Measurements from ENCODE around the gene TRIM24.
A peak's percentile ranks its signal among the peaks of the same experiment; 100 is the strongest.
"Not testable (repeated sequence)": the region's sequence is repeated elsewhere in the genome, so short reads cannot be mapped to it uniquely, and the experiment has no call there.

The TRIM24 gene

DNA sequence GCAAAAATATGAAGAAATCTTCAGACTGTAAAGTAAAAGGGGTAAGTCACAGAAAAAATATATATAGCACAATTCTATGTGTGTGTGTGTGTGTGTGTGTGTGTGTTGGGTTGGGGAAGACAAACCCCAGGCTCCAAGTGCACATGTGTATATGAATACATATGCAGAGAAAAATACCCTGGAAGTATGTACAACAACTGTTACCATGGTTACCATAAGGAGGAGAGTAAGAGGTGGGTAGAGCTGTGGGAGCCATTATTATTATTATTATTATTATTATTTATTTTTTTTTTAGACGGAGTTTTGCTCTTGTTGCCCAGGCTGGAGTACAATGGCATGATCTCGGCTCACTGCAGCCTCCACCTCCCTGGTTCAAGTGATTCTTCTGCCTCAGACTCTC is 23.7 kb upstream of the TRIM24 start:
- no peak for DNase-seq (ENCODE audit: low read depth in 1 of 2, low spot score in 1 of 2)
- TF ChIP-seq JUND (IDR thresholded peaks at IDR 0.05; ENCODE audit: low read depth): no peak
- in situ Hi-C loops (cut with HindIII; ENCODE audit: low pct_unique_long_range_greater_than_20kb, low sequenced_read_pairs): no loop called here

DNA sequence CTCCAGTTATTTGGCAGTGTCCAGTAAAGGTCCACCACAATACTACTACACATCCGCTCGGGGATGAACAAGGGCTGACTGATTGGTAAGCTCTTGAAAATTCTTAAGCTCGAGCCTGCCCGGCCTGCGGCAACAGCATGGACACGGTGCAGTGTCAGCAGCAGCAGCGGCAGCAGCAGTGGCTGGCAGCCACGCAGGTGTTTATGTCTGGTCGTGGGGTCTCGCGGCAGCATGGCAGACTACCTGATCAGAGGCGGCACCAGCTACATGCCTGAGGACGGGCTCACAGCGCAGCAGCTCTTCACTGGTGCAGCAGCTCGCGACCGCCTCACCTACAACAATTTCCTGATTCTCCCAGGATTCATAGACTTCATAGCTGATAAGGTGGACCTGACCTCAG is 19.6 kb upstream of the TRIM24 start:
- in situ Hi-C loops (cut with HindIII; ENCODE audit: low pct_unique_long_range_greater_than_20kb, low sequenced_read_pairs): no loop called here
- no peak for DNase-seq (ENCODE audit: low read depth in 1 of 2, low spot score in 1 of 2)
- TF ChIP-seq JUND (IDR thresholded peaks at IDR 0.05; ENCODE audit: low read depth): no peak

DNA sequence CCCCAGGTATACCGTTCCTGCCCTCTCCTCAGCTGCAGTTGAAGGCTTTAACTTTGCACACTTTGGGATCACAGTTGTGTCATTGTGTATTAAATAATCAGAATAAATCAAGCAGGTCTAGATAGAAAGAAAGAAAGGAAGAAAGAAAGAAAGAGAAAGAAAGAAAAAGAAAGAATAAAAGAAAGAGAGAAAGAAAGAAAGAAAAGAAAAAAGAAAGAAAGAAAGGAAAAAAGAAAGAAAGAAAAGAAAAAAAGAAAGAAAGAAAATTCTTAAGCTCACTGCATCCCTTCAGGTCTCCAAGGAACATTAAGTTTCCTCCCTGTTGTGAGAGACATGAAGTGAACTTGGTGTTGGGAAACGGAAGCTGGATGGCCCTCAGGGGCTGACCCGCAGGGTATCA is 17.2 kb upstream of the TRIM24 start:
- no peak for DNase-seq (ENCODE audit: low read depth in 1 of 2, low spot score in 1 of 2)
- in situ Hi-C loops (cut with HindIII; ENCODE audit: low pct_unique_long_range_greater_than_20kb, low sequenced_read_pairs): no loop called here
- no peak for TF ChIP-seq JUND (IDR thresholded peaks at IDR 0.05; ENCODE audit: low read depth)

DNA sequence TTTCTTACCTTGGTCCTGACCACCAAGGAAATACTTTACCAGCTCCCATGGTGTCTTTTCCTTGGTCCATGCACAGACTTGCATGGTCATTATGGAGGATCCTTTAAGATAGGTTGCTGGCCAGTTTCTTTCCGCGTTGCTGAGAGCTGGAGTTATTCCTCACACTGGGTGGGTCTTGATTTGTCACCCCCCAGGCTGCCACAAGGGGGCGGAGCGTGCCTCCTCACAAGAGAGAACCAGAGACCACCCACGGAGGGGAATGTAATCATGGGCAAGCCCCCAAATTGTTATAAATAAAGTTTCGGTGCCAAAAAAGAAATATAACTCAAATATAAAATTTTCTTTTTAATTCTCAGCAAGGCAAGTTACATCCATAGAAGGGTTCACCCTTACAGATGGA is 10.5 kb upstream of the TRIM24 start:
- peak in 1 of 2 experiments; percentile 10 for DNase-seq (ENCODE audit: low read depth in 1 of 2, low spot score in 1 of 2)
- in situ Hi-C loops (cut with HindIII; ENCODE audit: low pct_unique_long_range_greater_than_20kb, low sequenced_read_pairs): no loop called here
- TF ChIP-seq JUND (IDR thresholded peaks at IDR 0.05; ENCODE audit: low read depth): no peak

DNA sequence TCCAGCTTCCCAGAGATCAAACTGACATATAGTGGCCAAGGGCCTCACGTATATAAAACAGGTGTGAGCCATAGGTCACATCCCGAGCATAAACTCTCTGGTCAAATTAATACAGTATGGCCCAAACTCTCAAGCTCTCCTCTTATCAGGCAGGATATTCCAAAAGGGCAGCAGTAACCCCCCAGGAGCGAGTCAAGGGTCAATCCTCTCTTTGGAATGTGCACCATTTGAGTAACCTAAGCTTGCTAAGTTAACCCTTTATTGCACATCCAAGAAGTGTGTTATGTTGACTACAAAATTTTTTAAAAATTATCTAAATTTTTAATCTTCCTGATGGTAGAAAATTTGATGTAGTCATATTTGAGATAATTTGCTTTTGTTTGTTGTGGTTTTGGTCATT is 4.5 kb upstream of the TRIM24 start:
- no peak for DNase-seq (ENCODE audit: low read depth in 1 of 2, low spot score in 1 of 2)
- in situ Hi-C loops (cut with HindIII; ENCODE audit: low pct_unique_long_range_greater_than_20kb, low sequenced_read_pairs): no loop called here
- no peak for TF ChIP-seq JUND (IDR thresholded peaks at IDR 0.05; ENCODE audit: low read depth)

DNA sequence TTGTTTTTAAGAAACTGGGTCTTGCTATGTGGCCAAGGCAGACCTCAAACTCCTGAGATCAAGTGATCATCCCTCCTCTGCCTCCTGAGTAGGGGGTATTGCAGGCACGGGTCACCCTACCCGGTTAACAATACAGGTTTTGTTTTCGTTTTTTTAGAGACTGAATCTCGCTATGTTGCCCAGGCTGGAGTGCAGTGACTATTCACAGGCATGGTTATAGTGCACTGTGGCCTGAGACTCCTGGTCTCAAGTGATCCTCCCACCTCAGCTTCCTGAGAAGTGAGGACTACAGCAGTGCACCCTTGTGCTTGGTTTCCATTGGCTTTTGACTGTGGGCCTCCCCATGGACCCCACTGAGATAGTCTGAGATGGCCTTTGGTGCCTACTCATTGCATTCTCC is 3.8 kb upstream of the TRIM24 start:
- DNase-seq (ENCODE audit: low read depth in 1 of 2, low spot score in 1 of 2): no peak
- in situ Hi-C loops (cut with HindIII; ENCODE audit: low pct_unique_long_range_greater_than_20kb, low sequenced_read_pairs): no loop called here
- no peak for TF ChIP-seq JUND (IDR thresholded peaks at IDR 0.05; ENCODE audit: low read depth)

DNA sequence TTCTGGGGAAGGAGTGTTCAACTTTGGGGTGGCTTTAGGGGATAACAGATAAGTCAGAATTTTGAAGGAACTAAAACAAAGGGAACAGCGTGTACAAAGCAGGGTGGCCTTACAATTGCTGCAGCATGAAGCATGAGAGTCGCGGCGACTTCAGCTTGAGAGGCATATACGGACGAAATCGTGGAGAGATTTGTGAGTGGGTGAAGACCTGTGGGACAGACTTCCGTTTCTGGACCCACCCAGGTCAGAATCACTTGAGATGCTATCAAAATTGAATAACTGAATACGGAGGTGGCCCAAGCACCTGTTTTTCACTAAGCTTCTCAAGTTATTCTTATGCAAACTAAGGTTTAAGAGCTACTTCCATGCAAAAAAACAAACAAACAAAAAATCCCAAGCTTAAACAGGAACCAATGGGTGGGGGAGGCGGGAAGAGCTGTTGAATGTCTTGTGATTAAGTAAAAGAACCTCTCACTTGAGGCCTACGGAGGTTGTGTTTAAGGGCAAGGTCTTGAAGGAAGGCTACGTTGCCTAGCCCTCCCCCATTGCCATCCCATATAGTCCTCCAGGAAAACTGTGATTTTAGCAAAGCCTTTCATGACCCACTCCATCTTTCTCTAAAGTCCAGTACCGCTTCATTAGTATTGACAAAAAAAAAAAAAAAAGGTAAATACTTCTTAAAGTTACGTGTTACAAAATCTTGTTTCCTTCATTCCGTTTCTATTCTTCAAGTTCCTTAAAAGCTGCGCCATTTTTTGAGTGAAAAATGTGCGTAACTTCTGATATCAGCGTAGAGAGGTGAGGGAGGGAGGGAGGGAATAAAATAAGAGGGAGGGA is 1.3 kb upstream of the TRIM24 start:
- no peak for DNase-seq (ENCODE audit: low read depth in 1 of 2, low spot score in 1 of 2)
- in situ Hi-C loops (cut with HindIII; ENCODE audit: low pct_unique_long_range_greater_than_20kb, low sequenced_read_pairs): no loop called here
- no peak for TF ChIP-seq JUND (IDR thresholded peaks at IDR 0.05; ENCODE audit: low read depth)

DNA sequence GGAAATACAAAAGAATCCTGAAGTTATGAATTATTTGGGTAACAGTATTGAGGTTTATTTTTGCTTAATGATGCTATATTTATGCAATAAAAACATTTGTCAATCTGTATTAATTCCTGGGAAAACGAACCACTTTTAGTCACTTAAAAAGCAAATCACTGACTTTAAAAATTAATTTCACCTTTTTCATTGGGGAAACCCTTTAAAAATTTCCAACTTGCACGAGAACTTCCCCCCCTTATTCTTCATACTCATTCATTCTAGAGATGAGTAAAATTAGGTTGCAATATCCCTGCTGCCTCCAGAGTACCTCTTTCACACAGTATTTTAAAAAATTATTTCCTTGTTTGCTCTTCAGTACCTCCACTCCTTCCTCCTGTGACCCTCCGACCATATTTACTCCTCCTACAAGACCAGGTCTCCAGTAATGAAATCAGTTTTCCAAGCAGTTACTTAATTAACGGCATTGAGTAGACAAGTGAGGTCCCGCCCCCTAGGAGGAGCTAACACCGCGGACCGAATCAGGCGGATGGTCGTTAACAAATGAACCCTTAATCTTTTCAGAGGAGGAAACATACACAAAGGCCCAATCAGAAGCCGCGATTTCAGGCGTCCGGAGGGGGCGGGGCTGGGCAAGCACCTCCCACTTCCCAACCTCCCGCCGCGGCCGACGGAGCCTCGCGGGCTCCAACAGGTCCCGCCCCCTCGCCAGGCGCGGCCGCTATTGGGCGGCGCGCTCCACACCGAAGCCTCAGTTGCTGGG is 465 bp upstream of the TRIM24 start:
- peak in 1 of 2 experiments; percentile 97 for DNase-seq (ENCODE audit: low read depth in 1 of 2, low spot score in 1 of 2)
- in situ Hi-C loops (cut with HindIII; ENCODE audit: low pct_unique_long_range_greater_than_20kb, low sequenced_read_pairs): no loop called here
- TF ChIP-seq JUND (IDR thresholded peaks at IDR 0.05; ENCODE audit: low read depth): no peak

DNA sequence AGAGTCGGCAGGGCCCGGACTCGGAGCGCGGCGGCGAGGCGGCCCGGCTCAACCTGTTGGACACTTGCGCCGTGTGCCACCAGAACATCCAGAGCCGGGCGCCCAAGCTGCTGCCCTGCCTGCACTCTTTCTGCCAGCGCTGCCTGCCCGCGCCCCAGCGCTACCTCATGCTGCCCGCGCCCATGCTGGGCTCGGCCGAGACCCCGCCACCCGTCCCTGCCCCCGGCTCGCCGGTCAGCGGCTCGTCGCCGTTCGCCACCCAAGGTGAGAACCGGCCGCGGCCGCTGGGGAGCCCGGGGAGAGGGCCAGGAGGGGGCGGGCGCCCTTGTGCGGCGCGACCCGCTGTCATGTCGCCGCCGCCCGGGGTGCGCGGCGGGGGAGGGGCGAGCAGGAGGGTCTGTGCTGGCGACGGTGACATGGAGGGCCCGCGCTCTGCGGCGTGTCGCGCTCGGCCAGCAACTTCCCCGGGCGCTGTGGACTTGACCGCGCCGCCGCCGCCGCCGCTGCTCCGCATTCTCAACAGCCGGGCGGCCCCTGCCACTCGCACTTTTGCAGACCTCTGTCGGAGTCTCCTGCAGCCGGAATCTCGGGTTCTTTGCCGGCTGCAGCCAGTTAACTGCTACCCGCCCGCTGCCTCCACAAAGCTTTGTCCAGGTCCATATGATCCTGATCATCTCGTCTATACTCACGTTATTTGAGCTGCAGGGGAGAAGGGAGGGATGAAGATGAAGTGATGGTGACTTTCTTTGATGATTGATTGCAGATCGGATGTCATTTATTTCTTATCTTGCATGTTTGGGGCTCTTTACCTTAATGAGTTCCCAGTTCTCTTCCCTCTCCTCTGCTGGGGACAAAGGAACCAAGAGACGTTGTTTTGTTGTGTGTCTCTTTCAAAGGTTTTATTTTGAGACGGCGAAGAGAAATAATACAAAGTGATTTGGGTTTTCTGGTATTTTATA is 869 bp downstream of the TRIM24 start:
- in situ Hi-C loops (cut with HindIII; ENCODE audit: low pct_unique_long_range_greater_than_20kb, low sequenced_read_pairs): no loop called here
- DNase-seq (ENCODE audit: low read depth in 1 of 2, low spot score in 1 of 2): peak; percentile 22 to 43
- no peak for TF ChIP-seq JUND (IDR thresholded peaks at IDR 0.05; ENCODE audit: low read depth)

DNA sequence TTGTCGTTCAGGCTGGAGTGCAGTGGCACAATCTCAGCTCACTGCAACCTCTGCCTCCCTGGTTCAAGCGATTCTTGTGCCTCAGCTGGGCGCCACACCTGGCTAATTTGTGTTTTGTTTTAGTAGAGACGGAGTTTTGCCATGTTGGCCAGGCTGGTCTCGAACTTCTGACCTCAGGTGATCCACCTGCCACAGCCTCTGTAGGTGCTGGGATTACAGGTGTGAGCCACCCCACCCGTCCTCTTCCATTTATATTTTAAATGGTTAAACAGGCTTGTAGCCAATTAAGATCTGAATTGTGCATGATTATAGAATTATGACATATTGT is 3.2 kb downstream of the TRIM24 start:
- DNase-seq (ENCODE audit: low read depth in 1 of 2, low spot score in 1 of 2); in situ Hi-C loops (cut with HindIII; ENCODE audit: low pct_unique_long_range_greater_than_20kb, low sequenced_read_pairs): not testable (repeated sequence)

DNA sequence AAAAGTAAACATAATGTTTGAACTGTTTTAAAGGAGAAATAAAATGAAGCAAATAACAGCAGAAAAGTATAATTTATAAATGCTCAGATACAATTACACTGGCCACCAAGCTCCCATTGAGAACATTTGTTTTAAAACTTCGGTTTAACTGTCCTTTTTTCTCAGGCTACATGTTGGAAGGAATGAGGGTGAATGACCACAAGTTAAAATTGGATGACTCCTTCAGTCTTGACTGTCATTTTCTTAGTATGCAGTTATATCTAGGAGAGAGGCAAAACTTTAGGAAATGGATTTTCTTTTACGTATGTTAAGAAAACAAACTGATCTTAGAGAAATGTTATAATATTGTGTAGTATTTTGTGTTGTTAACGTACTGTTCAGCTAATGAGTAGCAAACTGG is 5.0 kb downstream of the TRIM24 start:
- TF ChIP-seq JUND (IDR thresholded peaks at IDR 0.05; ENCODE audit: low read depth): no peak
- in situ Hi-C loops (cut with HindIII; ENCODE audit: low pct_unique_long_range_greater_than_20kb, low sequenced_read_pairs): no loop called here
- no peak for DNase-seq (ENCODE audit: low read depth in 1 of 2, low spot score in 1 of 2)

DNA sequence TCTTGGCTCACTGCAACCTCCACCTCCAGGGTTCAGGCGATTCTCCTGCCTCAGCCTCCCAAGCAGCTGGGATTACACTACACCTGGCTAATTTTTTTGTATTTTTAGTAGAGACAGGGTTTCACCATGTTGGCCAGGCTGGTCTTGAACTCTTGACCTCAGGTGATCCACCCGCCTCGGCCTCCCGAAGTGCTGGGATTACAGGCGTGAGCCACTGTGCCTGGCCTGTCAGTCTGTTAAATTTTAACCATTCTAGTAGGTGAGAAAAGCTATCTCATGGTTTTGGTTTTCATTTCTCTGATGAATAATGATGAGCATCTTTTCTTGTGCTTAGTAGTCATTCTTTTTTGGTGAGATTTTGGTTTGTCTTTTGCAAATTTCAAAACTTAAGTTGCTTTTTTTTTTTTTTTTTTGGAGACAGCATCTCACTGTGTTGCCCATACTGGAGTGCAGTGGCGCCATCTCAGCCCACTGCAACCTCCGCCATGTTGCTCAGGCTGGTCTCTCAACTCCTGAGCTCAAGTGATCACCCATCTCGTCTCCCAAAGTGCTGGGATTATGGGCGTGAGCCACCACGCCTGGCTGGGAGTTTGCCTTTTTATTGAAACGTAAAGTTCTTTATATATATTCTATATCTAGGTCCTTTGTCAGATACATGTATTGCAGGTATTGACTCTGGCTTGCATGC is 6.2 kb downstream of the TRIM24 start:
- DNase-seq (ENCODE audit: low read depth in 1 of 2, low spot score in 1 of 2); in situ Hi-C loops (cut with HindIII; ENCODE audit: low pct_unique_long_range_greater_than_20kb, low sequenced_read_pairs): not testable (repeated sequence)

Data from T47D (cell line).